PC-9 (cell line): ENCODE data around the gene FHL1. TPM values are rescaled to one million over a fixed set of nuclear protein-coding genes. Genes with fewer than 3 reads are reported as not detected.

Experiments
- BruUV-seq: library from RNA; stranded (reverse); fragments of 400-500 nt; replicated peaks from 2 replicates; lab custom pipeline; 2021; lab: Mats Ljungman, UMichigan
- CTCF ChIA-PET: fragments of 300-600 bp; sonication (Branson Sonifier 250); formaldehyde crosslinking; loops from one replicate; lab custom pipeline; 2022; ENCODE audit warnings: antibody characterized with exemption; lab: Charles Lee
- POLR2A ChIA-PET: fragments of 300-600 bp; sonication (Branson Sonifier 250); formaldehyde crosslinking; loops from one replicate; lab custom pipeline; 2022; ENCODE audit warnings: antibody characterized with exemption; ENCODE audit not compliant: unreplicated experiment; lab: Charles Lee
- DNase-seq, 2 experiments: peaks; one replicate each; pipeline versions ENCODE4 v3.0.0 to v3.0.0-alpha.2; 2015 to 2022; ENCODE audit warnings: mixed read lengths in 1 of 2
- H2AFZ ChIP-seq: fragments of 200-600 bp; sonication (generic); 2 replicates; pipeline ENCODE4 v1.8.1; 2017; ENCODE audit warnings: antibody characterized with exemption
- H3F3A ChIP-seq: fragments of 200-600 bp; sonication (generic); 2 replicates; pipeline ENCODE4 v1.8.1; 2017; ENCODE audit warnings: antibody characterized with exemption, mild to moderate bottlenecking, low read depth; ENCODE audit not compliant: insufficient read depth
- H3K27ac ChIP-seq: fragments of 200-600 bp; sonication (generic); 2 replicates; pipeline ENCODE4 v1.6.1; 2016; ENCODE audit warnings: mixed run types
- H3K27me3 ChIP-seq: fragments of 200-600 bp; sonication (generic); 2 replicates; pipeline ENCODE4 v1.6.1; 2016; ENCODE audit warnings: low read depth, mixed run types; ENCODE audit not compliant: insufficient read depth
- H3K36me3 ChIP-seq: fragments of 200-600 bp; sonication (generic); 2 replicates; pipeline ENCODE4 v1.6.1; 2016; ENCODE audit warnings: low read depth, mixed run types
- H3K4me1 ChIP-seq: fragments of 200-600 bp; sonication (generic); replicated peaks from 2 replicates; pipeline ENCODE4 v1.6.1; 2016; ENCODE audit warnings: mixed run types; ENCODE audit not compliant: insufficient read depth
- H3K4me2 ChIP-seq: fragments of 200-600 bp; sonication (generic); 2 replicates; pipeline ENCODE4 v1.6.1; 2017; ENCODE audit warnings: mixed run types
- H3K4me3 ChIP-seq: fragments of 200-600 bp; sonication (generic); 2 replicates; pipeline ENCODE4 v1.6.1; 2016; ENCODE audit warnings: mixed run types
- H3K79me2 ChIP-seq: fragments of 200-600 bp; sonication (generic); 2 replicates; pipeline ENCODE4 v1.6.1; 2017; ENCODE audit warnings: low read depth, mixed run types
- H3K9me2 ChIP-seq: fragments of 200-600 bp; sonication (generic); 2 replicates; pipeline ENCODE4 v1.8.1; 2017; ENCODE audit warnings: mild to moderate bottlenecking; ENCODE audit not compliant: insufficient read depth
- H3K9me3 ChIP-seq: fragments of 200-600 bp; sonication (generic); 2 replicates; pipeline ENCODE4 v1.8.1; 2016; ENCODE audit warnings: low read depth; ENCODE audit not compliant: insufficient read depth
- H4K20me1 ChIP-seq: fragments of 200-600 bp; sonication (generic); 2 replicates; pipeline ENCODE4 v1.8.1; 2017; ENCODE audit not compliant: insufficient read depth
- EZH2 ChIP-seq: fragments of 200-600 bp; sonication (generic); IDR thresholded peaks from 2 replicates; pipeline ENCODE4 v1.8.0; 2017; ENCODE audit warnings: antibody characterized with exemption, low read depth
- intact Hi-C: fragments of 100-400 bp; cut with micrococcal nuclease; formaldehyde crosslinking; loops from one replicate; pipeline ENCODE4 v1.10.0; 2022; ENCODE audit not compliant: unreplicated experiment
- total RNA-seq: library from RNA; stranded (reverse); gene quantifications from 2 replicates; pipeline ENCODE4 v1.2.3, GENCODE V29; 2021
- TF ChIP-seq, protein P1 (sequence below): fragments of 200-600 bp; sonication (generic); conservative IDR thresholded peaks from 2 replicates; pipeline ENCODE4 v1.6.1; 2017; ENCODE audit warnings: mixed run types, antibody characterized with exemption, mild to moderate bottlenecking, moderate library complexity

Gene FHL1
- total RNA-seq, 1 experiment from 2014 or later = 0.65 TPM

DNA sequence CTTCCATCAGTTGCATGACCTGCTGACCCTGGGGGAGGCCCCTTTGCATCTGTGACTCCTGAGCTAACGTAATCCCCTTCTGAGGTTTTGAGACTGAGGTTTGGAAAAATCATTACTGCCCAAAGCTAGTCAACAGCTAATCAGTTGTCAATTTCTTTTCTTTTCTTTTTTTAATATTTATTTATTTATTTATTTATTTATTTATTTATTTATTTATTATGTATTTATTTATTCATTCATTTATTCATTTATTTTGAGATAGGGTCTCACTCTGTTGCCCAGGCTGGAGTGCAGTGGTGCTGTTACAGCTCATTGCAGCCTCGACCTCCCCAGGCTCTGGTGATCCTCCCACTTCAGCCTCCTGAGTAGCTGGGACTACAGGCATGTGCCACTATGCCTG lies 25.1 kb upstream of the FHL1 start:
- H3K4me2 ChIP-seq = no peak overlapping the region
- no peak overlapping the region for H3K4me3 ChIP-seq
- no peak overlapping the region for H2AFZ ChIP-seq
- DNase-seq = no peak
- POLR2A ChIA-PET = no interaction called here
- H3F3A ChIP-seq = no peaks in the 10 kb centered on the region
- H3K27ac ChIP-seq = no peak overlapping the region
- no TSS peak for BruUV-seq
- no peaks in the 10 kb centered on the region for H3K9me2 ChIP-seq
- H4K20me1 ChIP-seq = no peaks in the 10 kb centered on the region
- no peaks in the 10 kb centered on the region for H3K27me3 ChIP-seq
- CTCF ChIA-PET = no interaction called here
- H3K4me1 ChIP-seq = 0 out of 2 replicates have a peak, but pooled peaks cover 4% of the 10 kb centered on the region
- H3K9me3 ChIP-seq = 0 out of 2 replicates have a peak, but pooled peaks cover 6% of the 10 kb centered on the region
- H3K79me2 ChIP-seq = no peaks in the 10 kb centered on the region
- TF ChIP-seq, protein P1, sequence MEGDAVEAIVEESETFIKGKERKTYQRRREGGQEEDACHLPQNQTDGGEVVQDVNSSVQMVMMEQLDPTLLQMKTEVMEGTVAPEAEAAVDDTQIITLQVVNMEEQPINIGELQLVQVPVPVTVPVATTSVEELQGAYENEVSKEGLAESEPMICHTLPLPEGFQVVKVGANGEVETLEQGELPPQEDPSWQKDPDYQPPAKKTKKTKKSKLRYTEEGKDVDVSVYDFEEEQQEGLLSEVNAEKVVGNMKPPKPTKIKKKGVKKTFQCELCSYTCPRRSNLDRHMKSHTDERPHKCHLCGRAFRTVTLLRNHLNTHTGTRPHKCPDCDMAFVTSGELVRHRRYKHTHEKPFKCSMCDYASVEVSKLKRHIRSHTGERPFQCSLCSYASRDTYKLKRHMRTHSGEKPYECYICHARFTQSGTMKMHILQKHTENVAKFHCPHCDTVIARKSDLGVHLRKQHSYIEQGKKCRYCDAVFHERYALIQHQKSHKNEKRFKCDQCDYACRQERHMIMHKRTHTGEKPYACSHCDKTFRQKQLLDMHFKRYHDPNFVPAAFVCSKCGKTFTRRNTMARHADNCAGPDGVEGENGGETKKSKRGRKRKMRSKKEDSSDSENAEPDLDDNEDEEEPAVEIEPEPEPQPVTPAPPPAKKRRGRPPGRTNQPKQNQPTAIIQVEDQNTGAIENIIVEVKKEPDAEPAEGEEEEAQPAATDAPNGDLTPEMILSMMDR = no peak
- no peak for TF ChIP-seq EZH2
- intact Hi-C loops = no loop called here
- no peaks in the 10 kb centered on the region for H3K36me3 ChIP-seq

DNA sequence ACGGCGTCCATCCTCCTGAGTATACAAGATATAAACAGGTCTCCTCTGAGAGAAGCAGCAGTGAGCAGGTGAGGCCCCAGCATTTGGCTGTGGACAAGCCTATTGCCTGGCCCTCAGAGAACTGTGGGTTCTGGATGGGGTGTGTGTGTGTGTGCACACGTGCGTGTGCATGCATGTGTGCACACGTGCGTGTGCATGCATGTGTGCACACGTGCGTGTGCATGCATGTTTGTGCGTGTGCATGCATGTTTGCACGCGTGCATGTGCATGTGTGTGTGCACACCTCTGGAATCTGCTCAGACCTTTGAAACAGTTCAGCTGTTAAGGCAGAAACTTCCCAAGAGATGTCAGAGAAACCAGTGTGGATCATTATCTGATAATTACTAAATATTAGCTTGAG lies 22.2 kb upstream of the FHL1 start:
- POLR2A ChIA-PET = no interaction called here
- no TSS peak for BruUV-seq
- intact Hi-C loops = no loop called here

DNA sequence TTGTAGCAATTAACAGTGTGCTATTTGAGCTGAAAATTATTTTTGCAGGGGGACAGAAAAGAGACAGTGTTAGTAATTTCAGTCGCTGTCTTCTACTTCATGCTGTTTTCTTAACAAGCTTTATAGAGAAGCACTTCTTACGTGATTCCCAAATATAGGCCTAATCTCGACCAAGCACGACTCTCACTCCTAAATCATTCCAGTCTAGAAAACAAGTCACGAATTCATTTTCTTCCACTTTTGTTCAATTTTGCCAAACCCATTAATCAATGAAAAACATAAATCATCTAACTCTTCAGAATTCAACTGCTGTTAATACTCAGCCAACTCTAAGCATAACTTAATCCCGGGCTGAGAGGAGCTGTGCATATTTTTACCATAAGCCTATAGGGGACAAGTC lies 21.0 kb upstream of the FHL1 start:
- no peak overlapping the region for H3K4me2 ChIP-seq
- H3K4me3 ChIP-seq = no peak overlapping the region
- no peak overlapping the region for H3K27ac ChIP-seq
- ChIA-PET POLR2A (no interaction called here), CTCF (interaction anchor here (0.7 kb wide), 1 partner anchor 83 kb away, joined by 3 read pairs; no protein-coding TSS in a partner anchor)
- H2AFZ ChIP-seq = no peak overlapping the region
- no peaks in the 10 kb centered on the region for H3K9me2 ChIP-seq
- H3K36me3 ChIP-seq = no peaks in the 10 kb centered on the region
- no TSS peak for BruUV-seq
- TF ChIP-seq, protein P1 = no peak
- TF ChIP-seq EZH2 = no peak
- H4K20me1 ChIP-seq = no peaks in the 10 kb centered on the region
- H3F3A ChIP-seq = peaks cover 12% of the 10 kb centered on the region
- intact Hi-C loops = no loop called here
- H3K27me3 ChIP-seq = no peaks in the 10 kb centered on the region
- no peaks in the 10 kb centered on the region for H3K9me3 ChIP-seq
- no peaks in the 10 kb centered on the region for H3K79me2 ChIP-seq
- H3K4me1 ChIP-seq = peaks cover 19% of the 10 kb centered on the region
- no peak for DNase-seq

More for the DNA sequence above, 22.2 kb upstream of the FHL1 start:
- no peak for DNase-seq
- H3K9me2 ChIP-seq = no peaks in the 10 kb centered on the region
- H3K36me3 ChIP-seq = no peaks in the 10 kb centered on the region
- peaks cover 3% of the 10 kb centered on the region; the same call in 1 of the 2 replicates for H3F3A ChIP-seq
- no peak overlapping the region for H3K27ac ChIP-seq
- peaks cover 11% of the 10 kb centered on the region for H3K4me1 ChIP-seq
- no peak overlapping the region for H2AFZ ChIP-seq
- 0 out of 2 replicates have a peak, but pooled peaks cover 6% of the 10 kb centered on the region for H3K9me3 ChIP-seq
- H3K79me2 ChIP-seq = no peaks in the 10 kb centered on the region
- no peak for TF ChIP-seq EZH2
- TF ChIP-seq, protein P1 = no peak
- H3K4me2 ChIP-seq = no peak overlapping the region
- CTCF ChIA-PET = no interaction called here
- no peak overlapping the region for H3K4me3 ChIP-seq
- no peaks in the 10 kb centered on the region for H3K27me3 ChIP-seq
- no peaks in the 10 kb centered on the region for H4K20me1 ChIP-seq
